Cardiac fibroblast (primary cell): Measurements from ENCODE around the gene ADGRB2.
A peak's percentile ranks its signal among the peaks of the same experiment; 100 is the strongest.

Source experiments
- DNase-seq, 2 donors: peaks; one replicate each; pipeline versions ENCODE4 v3.0.0 to v3.0.0-alpha.2; 2010; ENCODE audit warnings: low read depth in 2 of 2
- H3K4me3 ChIP-seq, 2 donors: replicated peaks in 1 of 2; 1 replicate in 1 of 2; 2 replicates in 1 of 2; pipeline ENCODE4 v1.5.1; 2011; ENCODE audit warnings: low read depth in 2 of 2, low read length in 2 of 2, mild to moderate bottlenecking in 2 of 2, moderate library complexity in 1 of 2
- CTCF ChIP-seq: IDR thresholded peaks from one replicate; pipeline ENCODE4 v1.5.1; 2011; ENCODE audit warnings: low read depth, mild to moderate bottlenecking, low read length, inconsistent platforms

ADGRB2 gene

GRCh38 chr1:31805318-31805717 lies 41.2 kb upstream of the ADGRB2 start:
- no peak for TF ChIP-seq CTCF

DNA sequence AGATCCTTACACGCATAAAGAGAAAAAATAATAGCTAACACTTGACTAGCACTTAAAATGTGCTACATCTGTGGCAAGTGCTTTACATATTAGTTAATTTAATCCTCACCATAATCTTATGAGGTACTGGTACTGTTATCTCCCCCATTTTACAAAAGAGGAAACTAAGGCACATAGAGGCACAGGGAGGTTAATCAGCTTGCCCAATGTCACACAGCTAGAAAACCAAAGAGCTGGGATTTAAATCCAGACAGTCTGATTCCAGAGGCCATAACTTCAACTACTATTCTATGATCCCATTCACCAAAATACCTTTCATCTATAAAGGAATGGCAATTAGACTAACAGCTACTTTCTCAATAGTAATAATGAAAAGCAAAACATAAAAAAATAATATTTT lies 40.0 kb upstream of the ADGRB2 start:
- no peak for TF ChIP-seq CTCF
- no peak for DNase-seq
- no peak overlapping the region for H3K4me3 ChIP-seq

More at GRCh38 chr1:31805318-31805717, 41.2 kb upstream of the ADGRB2 start:
- DNase-seq, result no peak
- no peak overlapping the region for H3K4me3 ChIP-seq

- no peak for DNase-seq
- no peak for TF ChIP-seq CTCF
- no peak overlapping the region for H3K4me3 ChIP-seq
Observed at GRCh38 chr1:31803610-31804009, 39.5 kb upstream of the ADGRB2 start.

DNA sequence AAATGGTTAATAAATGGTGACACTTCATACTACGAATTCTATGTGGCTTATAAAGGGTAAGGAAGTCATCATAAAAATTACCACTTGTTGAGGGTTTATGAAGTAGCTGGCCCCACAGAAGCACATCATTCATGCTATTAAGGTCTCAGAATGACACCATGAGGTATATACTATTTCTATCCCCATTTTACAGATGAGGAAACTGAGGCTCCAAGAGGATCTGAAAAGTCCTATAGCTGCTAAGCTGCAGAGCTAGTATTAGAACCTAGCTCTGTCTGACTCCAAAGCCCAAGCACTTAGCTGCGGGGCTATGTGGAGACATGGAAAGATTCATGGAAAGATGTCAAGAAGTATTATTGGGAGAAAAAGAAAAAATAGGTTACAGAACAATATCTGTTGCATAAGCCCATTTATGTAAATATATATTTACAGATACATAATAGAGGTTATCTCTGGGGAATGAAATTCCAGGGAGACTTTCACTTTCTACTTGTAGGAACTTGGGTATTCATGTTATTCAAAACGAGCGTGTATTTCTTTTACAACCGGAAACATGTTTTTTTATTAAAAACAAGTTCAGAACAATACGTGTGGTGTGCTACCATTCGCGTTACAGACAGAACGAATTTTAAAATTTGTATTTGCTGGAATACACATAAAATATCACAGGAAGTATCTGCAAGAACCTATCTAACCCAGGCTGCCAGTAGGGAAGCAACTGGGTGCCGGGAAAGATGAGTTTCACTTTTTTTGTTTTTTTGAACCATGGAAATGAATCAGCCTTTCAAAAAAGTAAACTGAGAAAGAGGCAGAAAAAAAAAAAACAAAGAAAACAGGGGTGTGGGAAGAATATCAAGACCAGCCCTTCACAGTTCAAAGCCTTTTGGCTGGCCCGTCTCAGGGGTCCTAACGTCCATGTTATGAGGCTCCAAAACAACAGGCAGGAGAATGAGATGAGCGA lies 38.3 kb upstream of the ADGRB2 start:
- H3K4me3 ChIP-seq, result peak overlapping the region in 1 of 2 donors; percentile 9
- TF ChIP-seq CTCF, result no peak
- DNase-seq, result peak in 1 of 2 donors; percentile 53

DNA sequence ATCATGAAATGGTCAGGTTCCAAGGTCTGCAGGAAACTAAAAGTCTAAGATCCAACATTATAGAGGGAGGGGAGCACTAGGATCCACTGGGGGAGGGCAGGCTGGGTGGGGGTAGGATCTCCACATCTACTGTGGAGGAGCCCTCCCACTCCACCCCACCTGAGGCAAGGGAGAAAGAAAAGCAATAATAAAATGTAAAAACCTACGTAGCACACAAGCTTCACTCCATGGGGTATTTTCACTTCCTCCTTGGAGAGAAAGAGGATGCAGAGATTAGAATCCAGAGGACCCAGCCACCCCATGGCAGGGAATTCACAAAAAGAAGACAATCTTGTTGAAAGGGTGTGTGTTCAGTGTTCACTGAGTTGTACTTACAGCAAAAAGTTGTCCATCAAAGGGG lies 37.3 kb upstream of the ADGRB2 start:
- no peak for TF ChIP-seq CTCF
- DNase-seq, result no peak
- H3K4me3 ChIP-seq, result no peak overlapping the region

GRCh38 chr1:31800674-31800967 lies 36.5 kb upstream of the ADGRB2 start:
- H3K4me3 ChIP-seq, result no peak overlapping the region
- TF ChIP-seq CTCF, result no peak
- DNase-seq, result no peak
